ENCODE results near the gene TRIO. TPM values are rescaled to one million over a fixed set of nuclear protein-coding genes. Genes with fewer than 3 reads are reported as not detected.

Gene TRIO
- total RNA-seq, 4 donors from 2014 or later = 186 to 388 (median 285) TPM

GRCh38 chr5:14444161-14444560, 301.0 kb downstream of the TRIO start:
- intact Hi-C loops (cut with DNase I; ENCODE audit: low total_unique reads) = no loop called here
- 53 to 57% methylated on average over 3 of the region's 3 CpGs for WGBS, 2 donors (ENCODE audit: low coverage in 1 of 2)
- in situ Hi-C loops (cut with MboI; ENCODE audit: low pct_ligation_motif_present in 1 of 4, low pct_unique_long_range_greater_than_20kb in 1 of 4, low sequenced_read_pairs in 3 of 4) = no loop called here
- DNase-seq = no peak
- Histone ChIP-seq H3K4me1 (peaks cover 16 to 74% (median 37%) of the 10 kb centered on the region in 4 donors), H3K4me3 (no peak overlapping the region), H3K27me3 (no peaks in the 10 kb centered on the region), H3K9me3 (no peaks in the 10 kb centered on the region), H3K27ac (peak overlapping the region in 3 of 4 donors; percentile 16 to 33 (median 17)), H3K36me3 (no peaks in the 10 kb centered on the region)
- TF ChIP-seq EP300 (IDR thresholded peaks at IDR 0.05; ENCODE audit: low read depth) = no peak
- TF ChIP-seq POLR2AphosphoS5 (IDR thresholded peaks at IDR 0.05) = no peak
- TF ChIP-seq POLR2A (IDR thresholded peaks at IDR 0.05) = no peak
- TF ChIP-seq, protein P1, sequence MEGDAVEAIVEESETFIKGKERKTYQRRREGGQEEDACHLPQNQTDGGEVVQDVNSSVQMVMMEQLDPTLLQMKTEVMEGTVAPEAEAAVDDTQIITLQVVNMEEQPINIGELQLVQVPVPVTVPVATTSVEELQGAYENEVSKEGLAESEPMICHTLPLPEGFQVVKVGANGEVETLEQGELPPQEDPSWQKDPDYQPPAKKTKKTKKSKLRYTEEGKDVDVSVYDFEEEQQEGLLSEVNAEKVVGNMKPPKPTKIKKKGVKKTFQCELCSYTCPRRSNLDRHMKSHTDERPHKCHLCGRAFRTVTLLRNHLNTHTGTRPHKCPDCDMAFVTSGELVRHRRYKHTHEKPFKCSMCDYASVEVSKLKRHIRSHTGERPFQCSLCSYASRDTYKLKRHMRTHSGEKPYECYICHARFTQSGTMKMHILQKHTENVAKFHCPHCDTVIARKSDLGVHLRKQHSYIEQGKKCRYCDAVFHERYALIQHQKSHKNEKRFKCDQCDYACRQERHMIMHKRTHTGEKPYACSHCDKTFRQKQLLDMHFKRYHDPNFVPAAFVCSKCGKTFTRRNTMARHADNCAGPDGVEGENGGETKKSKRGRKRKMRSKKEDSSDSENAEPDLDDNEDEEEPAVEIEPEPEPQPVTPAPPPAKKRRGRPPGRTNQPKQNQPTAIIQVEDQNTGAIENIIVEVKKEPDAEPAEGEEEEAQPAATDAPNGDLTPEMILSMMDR (IDR thresholded peaks at IDR 0.05) = no peak

- no peak for DNase-seq
- H3K36me3 ChIP-seq = no peaks in the 10 kb centered on the region
- H3K27ac ChIP-seq = peak overlapping the region; percentile 3 to 44 (median 28)
- WGBS, 2 donors (ENCODE audit: low coverage in 1 of 2) = 67 to 78% methylated on average over 4 of the region's 4 CpGs
- H3K27me3 ChIP-seq = no peaks in the 10 kb centered on the region
- in situ Hi-C loops (cut with MboI; ENCODE audit: low pct_ligation_motif_present in 1 of 4, low pct_unique_long_range_greater_than_20kb in 1 of 4, low sequenced_read_pairs in 3 of 4) (no loop called here), intact Hi-C loops (cut with DNase I; ENCODE audit: low total_unique reads) (no loop called here)
- H3K4me3 ChIP-seq = no peak overlapping the region
- H3K4me1 ChIP-seq = peaks cover 16 to 73% (median 39%) of the 10 kb centered on the region in 4 donors
- no peaks in the 10 kb centered on the region for H3K9me3 ChIP-seq
- no peak for TF ChIP-seq POLR2AphosphoS5 (IDR thresholded peaks at IDR 0.05)
- no peak for TF ChIP-seq EP300 (IDR thresholded peaks at IDR 0.05; ENCODE audit: low read depth)
- TF ChIP-seq, protein P1 (IDR thresholded peaks at IDR 0.05) = no peak
- TF ChIP-seq POLR2A (IDR thresholded peaks at IDR 0.05) = no peak
These were observed 301.9 kb downstream of the TRIO start for GRCh38 chr5:14445013-14445412.

GRCh38 chr5:14445576-14446290, 302.6 kb downstream of the TRIO start:
- peaks cover 16 to 69% (median 39%) of the 10 kb centered on the region in 4 donors for H3K4me1 ChIP-seq
- no peaks in the 10 kb centered on the region for H3K27me3 ChIP-seq
- H3K27ac ChIP-seq = peak overlapping the region in 3 of 4 donors; percentile 27 to 44 (median 40)
- no peaks in the 10 kb centered on the region for H3K9me3 ChIP-seq
- DNase-seq = no peak
- in situ Hi-C loops (cut with MboI; ENCODE audit: low pct_ligation_motif_present in 1 of 4, low pct_unique_long_range_greater_than_20kb in 1 of 4, low sequenced_read_pairs in 3 of 4) (no loop called here), intact Hi-C loops (cut with DNase I; ENCODE audit: low total_unique reads) (no loop called here)
- WGBS, 2 donors (ENCODE audit: low coverage in 1 of 2) = 73 to 77% methylated on average over 8 to 15 of the region's 15 CpGs
- TF ChIP-seq POLR2A (IDR thresholded peaks at IDR 0.05) (no peak), EP300 (IDR thresholded peaks at IDR 0.05; ENCODE audit: low read depth) (no peak), POLR2AphosphoS5 (IDR thresholded peaks at IDR 0.05) (no peak)
- TF ChIP-seq, protein P1 (IDR thresholded peaks at IDR 0.05) = no peak
- no peaks in the 10 kb centered on the region for H3K36me3 ChIP-seq
- no peak overlapping the region for H3K4me3 ChIP-seq

- TF ChIP-seq, protein P1 (IDR thresholded peaks at IDR 0.05) = no peak
- TF ChIP-seq POLR2AphosphoS5 (IDR thresholded peaks at IDR 0.05) (no peak), EP300 (IDR thresholded peaks at IDR 0.05; ENCODE audit: low read depth) (no peak), POLR2A (IDR thresholded peaks at IDR 0.05) (no peak)
- peaks cover 16 to 65% (median 36%) of the 10 kb centered on the region in 4 donors for H3K4me1 ChIP-seq
- in situ Hi-C loops (cut with MboI; ENCODE audit: low pct_ligation_motif_present in 1 of 4, low pct_unique_long_range_greater_than_20kb in 1 of 4, low sequenced_read_pairs in 3 of 4) = no loop called here
- no peaks in the 10 kb centered on the region for H3K27me3 ChIP-seq
- no peaks in the 10 kb centered on the region for H3K9me3 ChIP-seq
- intact Hi-C loops (cut with DNase I; ENCODE audit: low total_unique reads) = no loop called here
- no peak for DNase-seq
- H3K27ac ChIP-seq = peak overlapping the region; percentile 65 to 74 (median 70)
- H3K36me3 ChIP-seq = no peaks in the 10 kb centered on the region
- 32 to 49% methylated on average over 10 to 12 of the region's 17 CpGs for WGBS, 2 donors (ENCODE audit: low coverage in 1 of 2)
- no peak overlapping the region for H3K4me3 ChIP-seq
These were observed 305.1 kb downstream of the TRIO start for GRCh38 chr5:14447958-14448911.

Data from transverse colon (tissue), 4 donors.